Activated CD4-positive, alpha-beta T cell treated with anti-CD3 and anti-CD28 coated beads, Interleukin-2, amount 50 U/mL, for 24 hours (primary cell): ENCODE data around the gene CXXC4.

Experiments used
- DNase-seq, 2 donors: peaks; one replicate each; pipeline ENCODE4 v3.0.0-alpha.2; 2020; ENCODE audit warnings: low read depth in 1 of 2, low spot score in 1 of 2

Gene CXXC4

DNA sequence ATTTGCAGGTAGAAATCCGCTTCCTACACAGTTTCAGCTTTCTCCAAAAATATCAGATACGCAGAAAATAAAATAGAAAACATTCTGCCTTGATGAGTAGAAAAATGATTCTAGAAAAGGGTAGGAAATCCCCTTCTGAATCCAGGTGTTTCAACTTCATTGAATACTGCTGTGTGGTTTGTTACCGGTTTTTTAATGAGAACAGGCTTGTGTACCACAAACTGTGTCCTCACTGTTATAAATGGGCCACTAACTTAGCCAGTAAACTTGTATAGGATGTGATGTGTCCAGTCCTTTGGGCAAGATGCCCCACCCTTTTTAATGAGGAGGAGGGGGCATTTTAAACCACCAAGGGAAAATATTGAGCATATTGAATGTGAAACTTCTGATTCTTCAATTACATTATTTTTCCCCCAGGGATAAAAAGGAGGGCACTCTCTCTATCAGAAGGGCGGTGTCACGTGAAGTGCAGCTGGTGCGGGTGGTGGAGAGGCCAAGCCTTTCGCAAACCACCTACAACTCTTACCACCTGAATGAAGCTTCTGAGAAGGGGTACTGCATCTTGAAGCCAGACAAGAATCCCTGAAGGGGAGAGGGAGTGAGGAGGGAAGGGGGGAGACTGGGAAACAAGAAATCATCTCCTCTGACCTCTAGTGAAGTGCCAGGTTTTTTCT is 4.5 kb downstream of the CXXC4 start:
- DNase-seq = no peak

DNA sequence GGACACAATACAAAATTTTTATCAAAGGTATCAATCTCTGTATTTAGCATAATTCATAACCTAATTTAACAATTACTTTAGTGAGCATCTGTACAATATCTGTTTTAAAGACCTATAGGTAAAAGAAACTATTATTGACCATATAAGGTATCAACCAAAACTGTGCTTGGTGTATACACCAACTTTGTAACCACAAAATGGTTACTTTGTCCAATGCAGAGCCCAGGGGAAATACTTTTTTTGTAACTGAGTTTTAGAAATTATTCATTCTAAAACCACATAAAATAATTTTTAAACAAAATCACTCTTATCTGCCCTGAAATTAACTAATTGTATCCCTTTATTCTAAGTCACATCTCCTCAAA is 5.0 kb downstream of the CXXC4 start:
- no peak for DNase-seq

DNA sequence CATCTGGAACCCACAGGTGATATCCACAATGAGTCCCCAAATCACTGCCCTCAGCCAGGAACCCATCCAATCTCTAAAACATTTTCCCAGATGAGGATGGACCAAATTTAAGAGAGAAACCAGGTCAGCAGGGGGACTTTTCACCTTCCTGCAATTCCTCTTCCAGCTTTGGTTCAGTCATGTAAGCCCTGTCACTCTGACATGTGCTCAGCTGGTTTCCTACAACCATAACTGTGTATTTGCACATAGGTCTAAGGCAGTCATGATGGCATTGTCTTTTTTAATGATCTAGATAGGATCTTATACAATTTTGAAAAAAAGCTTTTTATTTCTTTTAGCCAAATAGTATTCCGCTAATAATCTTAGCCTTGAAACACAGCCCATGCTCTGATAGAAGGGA is 6.5 kb downstream of the CXXC4 start:
- DNase-seq = no peak

DNA sequence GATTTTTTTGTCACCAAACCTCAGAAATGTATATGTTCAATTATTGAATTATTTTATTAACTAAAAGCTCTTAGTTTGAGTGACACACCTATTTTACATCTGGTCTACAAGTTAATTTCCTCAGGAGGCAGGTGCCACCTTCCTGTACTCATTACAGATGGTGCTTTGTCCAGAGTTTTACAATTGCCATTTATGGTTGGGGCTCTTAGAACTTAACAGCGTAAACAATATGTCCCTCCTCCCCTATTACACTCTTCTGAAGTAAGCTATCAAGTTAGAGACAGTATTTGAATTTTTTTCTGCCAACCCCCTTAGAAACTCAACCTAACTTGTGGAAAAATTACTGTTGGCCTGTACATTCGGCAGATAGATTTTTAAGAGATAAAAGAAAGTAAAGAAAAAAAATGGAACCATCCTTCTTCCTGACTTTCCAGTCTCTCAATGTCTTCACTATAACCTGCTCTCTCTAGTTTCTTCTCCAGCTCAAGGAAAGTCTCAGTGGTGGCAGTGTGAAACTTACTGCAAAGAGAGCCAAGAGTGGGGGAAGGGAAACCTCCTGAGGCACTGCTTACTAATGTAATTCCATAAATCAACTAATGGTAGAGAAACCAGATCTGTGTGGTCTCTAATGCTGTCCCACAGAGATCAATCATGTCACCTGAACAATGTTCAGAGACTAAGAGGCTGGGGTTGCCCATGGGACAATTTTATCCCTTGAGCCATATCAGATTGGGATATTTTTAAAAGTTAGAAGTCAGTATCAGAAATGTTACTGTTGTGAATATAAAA is 7.8 kb downstream of the CXXC4 start:
- DNase-seq = no peak

DNA sequence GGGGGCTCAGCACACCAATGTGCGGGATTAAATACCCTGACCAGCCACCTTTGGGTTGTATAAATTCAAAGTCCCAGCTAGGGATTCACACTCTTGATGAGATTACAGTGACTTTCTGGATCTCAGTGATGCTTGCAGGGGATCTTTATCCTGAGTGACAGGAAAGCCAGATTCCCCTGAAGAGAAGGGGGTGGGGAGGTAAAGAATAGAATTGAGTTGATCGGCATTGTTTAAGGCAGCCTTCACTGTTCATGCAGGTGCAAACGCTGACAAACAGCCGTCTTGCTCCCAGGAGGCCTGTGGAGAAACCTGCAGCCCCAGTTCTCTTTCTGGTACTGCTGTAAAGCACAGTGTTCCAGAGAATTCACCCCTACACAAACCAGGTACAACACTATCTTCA is 19.0 kb downstream of the CXXC4 start:
- DNase-seq = no peak

DNA sequence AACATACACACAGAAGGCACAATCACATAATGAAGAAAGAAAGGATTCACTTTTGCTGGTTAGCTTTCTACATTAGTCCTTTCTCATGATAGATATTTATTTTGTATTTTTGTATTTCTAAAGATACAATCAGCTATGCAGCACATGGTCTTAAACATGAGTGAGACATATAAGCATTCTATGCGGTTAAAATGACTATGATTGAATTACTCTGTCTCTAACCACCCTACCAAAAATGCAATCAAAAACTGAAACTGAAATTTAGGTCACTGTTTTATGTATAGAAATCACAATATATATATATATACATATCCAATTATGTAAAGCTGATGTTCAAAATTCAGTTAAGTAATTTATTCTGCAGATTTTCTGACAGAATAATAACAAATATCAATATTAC is 21.9 kb downstream of the CXXC4 start:
- DNase-seq = no peak

DNA sequence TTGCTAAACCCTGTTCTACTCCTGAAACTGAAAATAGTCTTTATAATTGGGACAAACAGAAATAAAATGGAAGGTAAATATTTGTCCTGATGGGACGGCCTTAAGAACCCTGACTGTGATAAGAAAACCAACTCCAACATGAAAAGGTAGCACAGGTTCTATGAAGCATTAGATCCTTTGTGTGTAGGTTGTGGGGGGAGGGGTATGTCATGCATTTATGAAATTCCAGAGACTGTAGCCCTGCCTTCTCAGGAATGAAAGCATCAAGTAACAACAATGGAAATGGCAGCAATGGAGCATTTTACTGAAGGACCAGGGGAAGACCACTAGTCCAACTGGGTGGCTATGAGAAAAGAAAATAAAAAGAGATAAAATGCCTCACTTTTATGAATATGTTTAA is 23.9 kb downstream of the CXXC4 start:
- no peak for DNase-seq

DNA sequence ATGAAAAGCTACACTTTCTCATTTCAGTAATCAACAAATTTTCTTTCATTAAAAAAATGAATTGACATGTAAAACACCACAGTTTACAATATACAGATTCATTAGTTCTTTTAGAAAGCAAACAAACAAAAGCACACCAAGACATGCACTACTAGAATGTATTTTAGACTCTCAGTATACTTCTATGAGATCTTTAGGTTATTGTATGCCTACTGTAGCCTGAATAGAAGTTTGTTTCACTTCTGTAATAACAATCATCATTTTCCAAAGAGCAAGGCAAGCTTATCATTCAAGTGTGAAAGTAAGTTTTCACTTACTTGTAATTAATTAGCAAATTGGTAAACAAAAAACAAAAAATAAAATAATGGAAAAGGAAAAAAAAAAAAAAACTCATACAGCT is 24.9 kb downstream of the CXXC4 start:
- no peak for DNase-seq

DNA sequence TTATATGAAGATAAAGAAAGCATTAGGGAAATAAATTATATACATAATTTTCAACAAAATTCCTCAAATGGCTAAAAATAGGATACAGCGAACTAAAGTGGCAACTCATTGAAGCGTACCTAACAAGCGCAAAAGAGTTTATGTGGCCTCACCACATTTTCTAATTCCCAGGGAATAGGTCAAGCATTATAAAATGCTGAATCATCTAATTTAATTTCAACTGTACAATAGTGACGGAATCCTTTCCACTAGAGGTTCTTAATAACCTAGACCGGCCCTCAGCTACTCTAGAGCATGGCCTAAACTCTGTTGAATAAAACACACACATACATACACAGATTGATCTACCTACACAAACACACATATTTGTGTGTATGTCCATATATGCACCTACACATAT is 29.1 kb downstream of the CXXC4 start:
- no peak for DNase-seq

DNA sequence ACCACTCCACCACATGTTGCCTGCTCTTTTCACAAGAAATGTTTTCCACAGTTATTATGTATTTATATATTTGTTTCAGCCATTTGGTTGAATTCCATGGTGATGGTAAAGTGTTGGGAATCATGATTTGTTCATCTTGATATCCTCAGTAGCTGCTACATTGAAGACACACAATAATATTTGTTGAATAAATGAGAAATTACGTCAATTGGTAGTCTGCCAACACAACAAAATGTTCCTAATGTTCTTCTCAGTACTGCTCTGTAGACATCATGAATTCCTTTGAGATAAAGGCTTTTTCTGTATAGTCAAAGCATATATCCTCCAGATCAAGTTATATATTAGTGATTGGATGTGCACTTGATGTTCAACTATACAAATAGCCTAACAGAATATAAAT is 29.5 kb downstream of the CXXC4 start:
- no peak for DNase-seq

DNA sequence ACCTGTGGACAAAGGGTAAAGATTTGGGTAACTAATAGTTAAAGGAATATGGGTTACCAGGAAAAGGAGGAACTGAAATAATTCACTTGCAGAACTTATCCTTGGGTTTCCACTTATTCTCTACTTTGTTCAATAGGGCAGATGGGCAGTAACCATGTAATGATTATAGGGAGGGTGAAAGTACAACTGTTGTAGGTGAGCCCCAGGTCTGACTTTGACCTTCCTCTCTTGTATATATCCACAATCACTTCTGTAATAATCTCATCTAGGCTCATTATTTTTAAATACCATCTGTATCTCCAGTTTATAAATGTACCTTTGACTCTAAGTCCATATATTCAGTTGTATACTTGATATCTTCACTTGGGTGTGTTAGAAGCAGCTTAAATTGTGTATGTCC is 32.1 kb downstream of the CXXC4 start:
- DNase-seq = no peak

DNA sequence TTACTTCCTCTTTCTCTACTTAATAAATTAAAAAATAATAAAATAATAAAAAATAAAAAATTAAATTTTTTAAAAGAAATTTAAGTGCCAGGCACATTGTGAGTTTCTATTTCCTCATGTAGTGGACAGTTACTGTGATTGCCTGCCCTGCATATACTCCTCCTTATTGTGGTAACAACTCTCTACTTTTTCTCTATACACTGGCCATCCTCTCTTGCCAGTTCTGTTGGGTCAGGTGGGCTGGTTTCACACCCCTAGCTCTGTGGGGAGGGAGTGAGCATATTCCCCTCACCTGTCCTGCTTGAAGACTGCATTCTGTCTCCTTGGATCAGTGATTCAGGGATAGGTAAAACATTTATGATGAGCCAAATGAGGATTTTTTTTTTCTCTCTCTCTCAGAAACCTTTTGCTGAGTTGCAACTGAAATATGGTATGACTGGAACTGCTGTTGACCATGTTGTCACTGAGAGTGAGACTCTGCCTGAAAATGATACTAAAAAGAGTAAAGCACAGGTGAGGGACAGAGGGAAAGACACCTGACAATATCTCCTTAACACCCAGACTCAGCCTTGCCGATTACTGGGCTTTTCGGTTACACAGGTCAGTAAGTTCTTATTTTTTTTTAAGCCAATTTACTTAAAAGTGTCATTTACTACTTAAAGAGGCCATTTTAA is 37.2 kb downstream of the CXXC4 start:
- DNase-seq = no peak

DNA sequence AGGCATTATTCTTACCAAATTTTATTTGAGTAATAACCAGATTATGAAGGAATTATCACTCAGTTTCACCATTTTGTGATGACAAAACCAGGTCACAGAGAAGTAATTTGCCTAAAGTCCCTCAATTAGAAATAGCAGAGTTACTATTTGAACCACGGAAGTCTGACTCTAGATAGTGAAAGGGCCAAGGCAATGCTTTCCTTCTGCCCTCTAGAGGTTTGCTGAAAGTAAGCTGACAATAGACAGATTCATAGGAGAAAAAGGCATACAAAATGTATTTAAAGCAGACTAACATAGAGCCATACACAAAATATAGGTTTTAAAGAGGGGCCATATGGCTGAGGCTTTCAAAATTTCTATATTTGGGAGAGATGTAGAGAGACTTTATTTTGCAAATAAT is 43.1 kb downstream of the CXXC4 start:
- DNase-seq = no peak

DNA sequence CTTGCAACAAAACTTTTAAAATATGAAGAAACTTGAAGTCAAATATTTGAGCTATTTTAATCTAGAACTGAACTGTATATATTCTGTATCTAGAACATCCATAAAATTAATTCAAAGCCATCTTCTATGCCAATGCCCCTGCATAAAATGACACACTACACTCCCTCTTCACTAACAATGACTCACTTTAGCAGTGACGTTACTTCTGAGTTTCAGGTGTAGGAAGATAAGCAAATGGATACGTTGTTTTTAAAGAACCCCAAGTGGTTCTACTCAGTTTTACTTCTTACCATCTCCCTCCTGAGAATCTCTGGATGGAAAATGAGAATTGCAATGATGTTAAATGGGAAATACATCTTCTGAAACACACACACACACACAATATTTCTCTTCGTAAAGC is 45.2 kb downstream of the CXXC4 start:
- no peak for DNase-seq

DNA sequence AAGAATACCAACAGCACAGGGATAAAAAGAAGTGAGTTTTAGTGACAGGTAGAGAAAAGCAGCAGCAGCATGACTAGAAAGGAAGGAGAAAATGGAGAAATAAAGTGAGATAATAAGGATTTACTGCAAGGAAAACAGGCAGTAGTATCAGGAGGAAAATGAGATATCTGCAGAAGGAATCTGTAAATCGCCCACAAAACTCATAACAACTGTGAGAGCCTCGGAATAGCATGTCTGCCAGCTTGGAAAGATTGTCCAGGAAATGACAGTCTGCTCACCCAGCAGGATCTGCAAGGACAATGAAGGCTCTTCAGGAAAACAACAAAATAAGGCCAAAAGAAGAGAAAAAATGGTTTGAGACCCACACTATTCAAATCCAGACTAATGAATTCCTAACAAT is 47.4 kb downstream of the CXXC4 start:
- DNase-seq = no peak

DNA sequence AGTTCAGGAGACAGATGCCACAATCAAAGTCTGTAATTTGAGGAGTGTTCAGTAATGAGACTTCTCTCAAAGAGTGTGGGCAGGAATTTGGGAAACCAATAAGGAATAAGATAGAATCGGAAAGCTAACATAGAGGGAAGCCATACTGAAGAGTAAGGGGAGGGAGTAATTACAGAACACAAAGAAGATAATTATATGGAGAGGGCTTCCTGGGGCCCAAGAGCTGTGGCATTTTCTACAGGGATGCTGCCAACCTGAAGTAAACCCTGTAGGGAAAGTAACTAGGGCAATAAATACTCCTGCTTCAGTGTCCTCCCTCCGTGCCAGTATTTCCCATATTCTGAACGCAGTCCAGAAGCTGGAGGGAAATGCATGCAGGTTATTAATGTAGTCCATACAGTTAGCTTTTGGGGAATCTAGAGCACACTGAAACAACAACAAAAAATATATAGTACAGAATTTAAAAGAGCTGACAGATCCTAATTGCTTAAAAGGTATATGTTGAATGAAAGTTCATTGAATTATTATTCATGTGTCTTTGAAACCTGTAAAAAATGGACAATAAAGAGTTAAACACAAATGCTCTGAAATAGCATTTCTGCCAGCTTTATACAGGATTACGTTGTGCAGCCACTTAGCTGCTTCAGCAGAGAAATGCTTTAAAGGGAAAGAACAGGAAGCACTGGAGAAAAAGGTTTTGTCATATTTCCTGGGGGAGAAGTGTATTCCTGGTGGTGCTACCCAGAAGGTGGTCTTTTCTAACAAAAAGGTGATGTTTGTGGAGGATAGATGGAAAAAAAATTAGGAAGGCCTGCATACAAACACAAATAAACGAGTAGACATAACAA is 48.0 kb downstream of the CXXC4 start:
- DNase-seq = no peak

DNA sequence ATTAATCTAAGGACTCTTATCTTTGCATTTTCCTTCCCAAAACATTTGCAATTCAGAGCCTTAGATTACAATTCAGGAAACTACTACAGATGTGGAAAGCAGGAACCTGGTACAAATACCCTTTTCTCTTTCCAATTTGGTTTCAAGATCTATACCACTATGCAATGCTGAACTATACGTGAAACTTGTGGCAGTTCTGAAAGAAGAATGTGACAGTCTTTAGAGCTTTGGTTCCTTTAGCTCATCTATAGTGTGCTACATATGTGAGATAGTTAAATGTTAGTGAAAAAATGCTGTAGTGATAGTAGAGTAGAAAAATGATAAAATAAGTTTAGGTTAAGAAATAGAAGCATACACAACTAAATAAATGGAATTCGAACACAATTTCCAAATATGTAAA is 50.0 kb downstream of the CXXC4 start:
- DNase-seq = no peak

DNA sequence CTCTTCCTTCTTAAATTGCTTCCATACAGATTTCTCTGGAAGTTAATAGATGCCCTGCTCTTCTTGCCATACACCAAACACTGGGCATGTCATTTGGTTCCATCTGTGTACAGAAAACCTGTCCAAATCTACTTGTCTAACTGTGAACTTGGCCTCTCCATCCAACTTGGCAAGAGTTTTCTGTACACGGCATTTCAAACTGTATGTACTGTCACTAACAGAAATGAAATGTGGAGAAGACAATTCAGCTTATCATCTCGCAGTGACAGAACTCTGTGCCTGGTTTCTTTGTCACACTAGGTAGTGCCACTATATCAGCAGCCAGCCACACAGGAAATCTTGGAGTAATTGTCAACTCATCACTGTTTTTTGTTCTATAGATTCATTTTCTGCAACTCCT is 58.2 kb downstream of the CXXC4 start:
- no peak for DNase-seq

DNA sequence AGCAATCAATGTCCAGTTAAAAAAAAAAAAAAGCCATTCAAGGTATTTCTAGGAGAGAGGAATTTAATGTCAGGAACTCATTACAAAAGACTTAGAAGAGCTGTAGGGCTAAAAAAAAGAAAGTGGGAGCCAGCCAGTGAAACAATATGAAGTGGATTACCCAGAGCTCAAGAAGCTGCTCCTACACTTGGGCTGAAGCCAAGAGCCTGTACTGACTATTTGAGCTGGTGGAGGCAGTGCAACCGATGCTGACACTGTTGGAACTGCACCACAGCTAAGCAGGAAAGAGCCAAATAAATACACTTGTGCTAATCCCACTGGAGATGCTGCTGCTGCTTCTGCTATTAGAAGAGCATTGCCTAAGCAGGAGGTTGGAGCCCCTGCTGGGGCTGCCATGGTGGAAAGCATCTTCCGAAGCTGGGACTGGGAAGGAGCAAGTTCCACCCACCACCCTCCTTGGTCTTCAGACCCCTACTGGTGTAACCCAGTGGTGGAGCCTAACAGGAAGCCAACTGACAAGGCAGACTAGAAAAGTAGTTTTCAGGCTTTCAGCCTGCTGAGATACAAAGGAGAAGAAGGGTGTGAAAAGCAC is 65.4 kb downstream of the CXXC4 start:
- DNase-seq = no peak

DNA sequence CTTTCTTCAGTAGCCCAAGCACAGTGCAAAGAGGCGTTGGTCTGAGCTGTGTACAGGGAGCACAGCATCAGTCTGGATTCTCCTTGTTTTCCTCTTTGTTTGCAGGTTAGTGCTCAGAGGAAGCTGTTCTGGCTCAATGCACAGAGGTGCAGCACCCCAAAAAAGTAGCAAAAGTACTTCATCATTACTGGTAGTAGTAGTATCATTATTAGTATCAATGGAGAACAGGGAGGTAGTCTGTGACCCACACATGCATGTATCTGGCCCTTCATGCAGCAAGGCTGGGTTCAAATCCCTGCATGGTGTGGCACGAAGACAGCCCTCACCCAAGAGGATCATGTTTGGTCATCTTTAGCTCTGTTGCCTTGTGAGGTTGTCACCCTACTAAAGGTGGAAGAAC is 68.7 kb downstream of the CXXC4 start:
- DNase-seq = no peak

DNA sequence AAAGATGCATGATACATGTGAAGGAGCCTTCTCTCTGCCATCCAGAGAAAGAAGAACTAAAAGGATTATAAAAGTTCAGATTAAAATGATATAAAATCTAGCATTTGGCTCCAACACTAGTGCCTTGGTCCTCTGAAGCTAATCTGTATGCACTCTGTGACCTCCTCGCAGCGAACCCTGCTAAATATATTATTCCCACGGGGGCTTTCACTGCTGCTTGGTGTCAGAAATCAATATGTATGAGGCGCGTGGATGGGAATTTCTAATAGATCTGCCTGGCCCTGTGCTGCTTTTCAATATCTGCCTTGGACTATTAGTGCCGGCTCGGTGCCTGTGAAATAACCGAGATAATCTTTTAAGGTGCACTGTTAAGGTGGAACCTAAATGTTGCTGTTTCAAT is 69.7 kb downstream of the CXXC4 start:
- DNase-seq = no peak
